Retina (tissue), 1 donor: Measurements from ENCODE around the gene RAD51.

ENCODE experiments used
- DNase-seq: peaks from one replicate; pipeline ENCODE4 v3.0.0-alpha.2; 2016

Gene RAD51

GRCh38 chr15:40763801-40764628, 69.0 kb downstream of the RAD51 start, which contains the start of gene GCHFR:
TSS of gene GCHFR (plus strand) at chr15:40764068. CDS start at chr15:40764181, 113 bp downstream.
- peak; percentile 91 for DNase-seq

- DNase-seq, result no peak
These were observed 69.7 kb downstream of the RAD51 start for GRCh38 chr15:40764629-40765103.

- peak; percentile 72 for DNase-seq
These were observed 71.3 kb downstream of the RAD51 start for GRCh38 chr15:40766194-40766815.

GRCh38 chr15:40766906-40767837, 72.2 kb downstream of the RAD51 start:
- DNase-seq, result no peak

- no peak for DNase-seq
These were observed 73.0 kb downstream of the RAD51 start for GRCh38 chr15:40767838-40768500.

GRCh38 chr15:40768521-40769273, 73.7 kb downstream of the RAD51 start:
- no peak for DNase-seq

- peak; percentile 37 for DNase-seq
These were observed 74.5 kb downstream of the RAD51 start, which contains the start of gene C15orf62 for GRCh38 chr15:40769274-40770146. TSS of gene C15orf62 (plus strand) at chr15:40769980. CDS start at chr15:40770496, 516 bp downstream.

- peak; percentile 49 for DNase-seq
These were observed 75.3 kb downstream of the RAD51 start for GRCh38 chr15:40770147-40770721.

- no peak for DNase-seq
These were observed 76.3 kb downstream of the RAD51 start for GRCh38 chr15:40771242-40771641.

- DNase-seq, result no peak
These were observed 77.0 kb downstream of the RAD51 start for GRCh38 chr15:40772014-40772413.

- DNase-seq, result no peak
These were observed 78.5 kb downstream of the RAD51 start for GRCh38 chr15:40773496-40773895.

GRCh38 chr15:40773902-40774301, 78.9 kb downstream of the RAD51 start:
- no peak for DNase-seq

GRCh38 chr15:40775007-40775406, 80.0 kb downstream of the RAD51 start:
- DNase-seq, result no peak

GRCh38 chr15:40775740-40776536, 81.0 kb downstream of the RAD51 start:
- DNase-seq, result no peak

- no peak for DNase-seq
These were observed 81.7 kb downstream of the RAD51 start for GRCh38 chr15:40776537-40777141.
